A549 (cell line): ENCODE data around the gene PARD3B.

Experiments used
- EP300 ChIP-seq, 2 experiments: fragments of >200 bp; sonication (Bioruptor Twin); formaldehyde crosslinking; IDR thresholded peaks; 2 replicates in 1 of 2; 3 replicates in 1 of 2; pipeline ENCODE4 v1.6.1; 2016 to 2017
- FOSB ChIP-seq: fragments of 250-450 bp; sonication (Bioruptor Pico); IDR thresholded peaks from 2 replicates; pipeline ENCODE4 v1.5.0; 2020; ENCODE audit warnings: mild to moderate bottlenecking, moderate library complexity
- HOXB13 ChIP-seq: fragments of 250-450 bp; sonication (Bioruptor Pico); IDR thresholded peaks from 2 replicates; pipeline ENCODE4 v1.5.0; 2020; ENCODE audit warnings: low read depth, mild to moderate bottlenecking, moderate library complexity
- POLR2A ChIP-seq: IDR thresholded peaks from 2 replicates; pipeline ENCODE4 v1.6.1; 2012; ENCODE audit warnings: mild to moderate bottlenecking, low read length
- RARB ChIP-seq: fragments of 250-450 bp; sonication (Bioruptor Pico); IDR thresholded peaks from 2 replicates; pipeline ENCODE4 v1.8.0; 2021; ENCODE audit warnings: mild to moderate bottlenecking, moderate library complexity
- TF ChIP-seq, protein P1 (sequence below): fragments of >200 bp; sonication (Bioruptor Twin); formaldehyde crosslinking; IDR thresholded peaks from 3 replicates; pipeline ENCODE4 v1.5.1; 2016
- TF ChIP-seq, protein P2 (sequence below): fragments of >200 bp; sonication (Bioruptor Twin); formaldehyde crosslinking; IDR thresholded peaks from 3 replicates; pipeline ENCODE4 v1.6.1; 2016

DNA sequence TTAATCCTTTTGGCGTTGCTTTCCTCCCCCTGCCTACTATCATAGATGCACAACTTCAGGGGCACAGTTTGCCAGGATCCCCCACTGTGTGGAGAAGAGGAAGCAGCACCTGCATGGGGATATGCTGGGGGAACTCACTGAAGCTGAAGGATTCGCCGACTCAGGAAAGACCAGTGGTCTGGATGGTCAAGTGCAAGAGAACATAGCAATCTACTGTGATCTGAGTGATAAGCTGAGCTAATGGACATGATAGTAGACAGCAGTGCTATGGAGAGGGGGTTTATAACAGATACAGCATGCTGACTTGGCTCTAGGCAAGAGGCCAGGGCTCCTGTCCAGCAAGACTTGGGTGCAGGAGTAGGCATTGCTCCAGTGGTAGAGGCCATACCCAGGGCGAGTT, 1012.6 kb downstream of the PARD3B start:
- TF ChIP-seq, protein P1, sequence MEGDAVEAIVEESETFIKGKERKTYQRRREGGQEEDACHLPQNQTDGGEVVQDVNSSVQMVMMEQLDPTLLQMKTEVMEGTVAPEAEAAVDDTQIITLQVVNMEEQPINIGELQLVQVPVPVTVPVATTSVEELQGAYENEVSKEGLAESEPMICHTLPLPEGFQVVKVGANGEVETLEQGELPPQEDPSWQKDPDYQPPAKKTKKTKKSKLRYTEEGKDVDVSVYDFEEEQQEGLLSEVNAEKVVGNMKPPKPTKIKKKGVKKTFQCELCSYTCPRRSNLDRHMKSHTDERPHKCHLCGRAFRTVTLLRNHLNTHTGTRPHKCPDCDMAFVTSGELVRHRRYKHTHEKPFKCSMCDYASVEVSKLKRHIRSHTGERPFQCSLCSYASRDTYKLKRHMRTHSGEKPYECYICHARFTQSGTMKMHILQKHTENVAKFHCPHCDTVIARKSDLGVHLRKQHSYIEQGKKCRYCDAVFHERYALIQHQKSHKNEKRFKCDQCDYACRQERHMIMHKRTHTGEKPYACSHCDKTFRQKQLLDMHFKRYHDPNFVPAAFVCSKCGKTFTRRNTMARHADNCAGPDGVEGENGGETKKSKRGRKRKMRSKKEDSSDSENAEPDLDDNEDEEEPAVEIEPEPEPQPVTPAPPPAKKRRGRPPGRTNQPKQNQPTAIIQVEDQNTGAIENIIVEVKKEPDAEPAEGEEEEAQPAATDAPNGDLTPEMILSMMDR, result no peak
- no peak for TF ChIP-seq HOXB13 (CRISPR knock-in tag)
- no peak for TF ChIP-seq RARB (CRISPR knock-in tag)
- no peak for TF ChIP-seq POLR2A
- TF ChIP-seq, protein P2, sequence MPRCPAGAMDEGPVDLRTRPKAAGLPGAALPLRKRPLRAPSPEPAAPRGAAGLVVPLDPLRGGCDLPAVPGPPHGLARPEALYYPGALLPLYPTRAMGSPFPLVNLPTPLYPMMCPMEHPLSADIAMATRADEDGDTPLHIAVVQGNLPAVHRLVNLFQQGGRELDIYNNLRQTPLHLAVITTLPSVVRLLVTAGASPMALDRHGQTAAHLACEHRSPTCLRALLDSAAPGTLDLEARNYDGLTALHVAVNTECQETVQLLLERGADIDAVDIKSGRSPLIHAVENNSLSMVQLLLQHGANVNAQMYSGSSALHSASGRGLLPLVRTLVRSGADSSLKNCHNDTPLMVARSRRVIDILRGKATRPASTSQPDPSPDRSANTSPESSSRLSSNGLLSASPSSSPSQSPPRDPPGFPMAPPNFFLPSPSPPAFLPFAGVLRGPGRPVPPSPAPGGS, result no peak
- TF ChIP-seq EP300 (IDR thresholded peaks at IDR 0.05), result no peak
- no peak for TF ChIP-seq FOSB (CRISPR knock-in tag)
